GM12878 (cell line): ENCODE results near the gene NRN1L. TPM values are rescaled to one million over a fixed set of nuclear protein-coding genes. Genes with fewer than 3 reads are reported as not detected.

Experiments used
- DPF2 ChIP-seq: fragments of 450-650 bp; IDR thresholded peaks from 2 replicates; pipeline ENCODE4 v1.6.1; 2017; ENCODE audit warnings: mild to moderate bottlenecking
- JUND ChIP-seq: IDR thresholded peaks from 2 replicates; pipeline ENCODE4 v1.6.1; 2012; ENCODE audit warnings: low read depth, mild to moderate bottlenecking, low read length, improper control_type of control experiment, moderate library complexity
- LARP7 ChIP-seq: fragments of 450-650 bp; IDR thresholded peaks from 2 replicates; pipeline ENCODE4 v1.6.1; 2017; ENCODE audit warnings: mild to moderate bottlenecking
- NR2C1 ChIP-seq: fragments of 450-650 bp; IDR thresholded peaks from 2 replicates; pipeline ENCODE4 v1.6.1; 2017; ENCODE audit warnings: antibody characterized with exemption, mild to moderate bottlenecking, moderate library complexity
- NR2F1 ChIP-seq: fragments of 450-650 bp; conservative IDR thresholded peaks from 2 replicates; pipeline ENCODE4 v1.6.1; 2017; ENCODE audit warnings: mild to moderate bottlenecking
- SMAD1 ChIP-seq: fragments of 450-650 bp; IDR thresholded peaks from 2 replicates; pipeline ENCODE4 v1.6.1; 2018; ENCODE audit warnings: mild to moderate bottlenecking, low read depth; ENCODE audit not compliant: partially characterized antibody
- polyA plus RNA-seq, 11 experiments: library from polyadenylated mRNA; depleted of rRNA in 4 of 11; unstranded in 6 of 11; stranded (reverse) in 5 of 11; fragments of >200 nt; fragmentation: Nextera tagmentation in 4 of 11; fragmentation: Illumina TruSeq in 1 of 11; extraction: Ambion mirVana in 4 of 11; extraction: Trizol in 1 of 11; gene quantifications; 1 replicate in 1 of 11; 2 replicates in 10 of 11; pipeline versions ENCODE4 v1.2.1 to v1.2.3, GENCODE V29; 2011 to 2016; ENCODE audit warnings: inconsistent platforms in 2 of 11, missing spikeins in 2 of 11, low read depth in 1 of 11
- total RNA-seq, 4 experiments: library from RNA; depleted of rRNA in 3 of 4; stranded (reverse); fragments of >200 nt in 3 of 4; fragmentation: Illumina TruSeq in 1 of 4; extraction: Trizol in 1 of 4; gene quantifications; 2 replicates each; pipeline versions ENCODE4 v1.2.1 to v1.2.3, GENCODE V29; 2013 to 2021
- TF ChIP-seq, protein P1 (sequence below): IDR thresholded peaks from 2 replicates; pipeline ENCODE4 v1.6.1; 2012; ENCODE audit warnings: improper control_type of control experiment, low read depth, low read length; ENCODE audit not compliant: insufficient replicate concordance
- TF ChIP-seq, protein P2 (sequence below): IDR thresholded peaks from 2 replicates; pipeline ENCODE4 v1.6.1; 2011; ENCODE audit warnings: low read depth, mild to moderate bottlenecking, low read length, moderate library complexity, borderline replicate concordance; ENCODE audit errors: extremely low read depth
- TF ChIP-seq, protein P3 (sequence below): fragments of 450-650 bp; formaldehyde crosslinking; IDR thresholded peaks from 2 replicates; pipeline ENCODE4 v1.4.0; 2022; ENCODE audit warnings: mild to moderate bottlenecking, moderate library complexity
- TF ChIP-seq, protein P4 (sequence below): fragments of 150-350 bp; IDR thresholded peaks from 2 replicates; pipeline ENCODE4 v1.6.1; 2016; ENCODE audit warnings: low read depth, low read length
- TF ChIP-seq, protein P5 (sequence below): fragments of 450-650 bp; IDR thresholded peaks from 2 replicates; pipeline ENCODE4 v1.6.1; 2017; ENCODE audit warnings: mild to moderate bottlenecking
- TF ChIP-seq, protein P6 (sequence below), 3 experiments: IDR thresholded peaks in 2 of 3; conservative IDR thresholded peaks in 1 of 3; 2 replicates each; pipeline ENCODE4 v1.5.1; 2011; ENCODE audit warnings: low read depth in 3 of 3, low read length in 3 of 3, mild to moderate bottlenecking in 3 of 3, control low read depth in 2 of 3, moderate library complexity in 2 of 3, inconsistent platforms in 1 of 3, mixed read lengths in 1 of 3; ENCODE audit not compliant: control insufficient read depth in 2 of 3, insufficient read depth in 1 of 3; ENCODE audit errors: extremely low read depth in 1 of 3

The NRN1L gene
- total and polyA plus RNA-seq, 10 of the 15 experiments (the other 5 are each of a cell fraction or from before 2014, with no cell fraction given) = 0.11 to 0.99 (median 0.28) TPM; not detected in 3

DNA sequence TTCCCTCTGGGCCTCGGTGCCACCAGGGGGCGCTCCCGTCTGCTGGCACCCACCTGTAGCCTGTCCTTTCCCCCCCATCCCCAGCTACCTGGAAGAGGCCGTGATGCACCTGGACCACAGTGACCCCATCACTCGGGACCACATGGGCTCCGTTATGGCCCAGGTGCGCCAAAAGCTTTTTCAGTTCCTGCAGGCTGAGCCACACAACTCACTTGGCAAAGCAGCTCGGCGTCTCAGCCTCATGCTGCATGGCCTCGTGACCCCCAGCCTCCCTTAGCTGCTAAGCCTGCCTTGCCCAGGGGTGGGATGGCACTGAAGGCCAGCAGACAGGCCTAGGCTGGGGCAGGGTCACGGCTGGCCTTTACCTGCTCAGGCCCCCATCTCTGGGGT lies 818 bp upstream of the NRN1L start (continued):
- TF ChIP-seq, protein P1, sequence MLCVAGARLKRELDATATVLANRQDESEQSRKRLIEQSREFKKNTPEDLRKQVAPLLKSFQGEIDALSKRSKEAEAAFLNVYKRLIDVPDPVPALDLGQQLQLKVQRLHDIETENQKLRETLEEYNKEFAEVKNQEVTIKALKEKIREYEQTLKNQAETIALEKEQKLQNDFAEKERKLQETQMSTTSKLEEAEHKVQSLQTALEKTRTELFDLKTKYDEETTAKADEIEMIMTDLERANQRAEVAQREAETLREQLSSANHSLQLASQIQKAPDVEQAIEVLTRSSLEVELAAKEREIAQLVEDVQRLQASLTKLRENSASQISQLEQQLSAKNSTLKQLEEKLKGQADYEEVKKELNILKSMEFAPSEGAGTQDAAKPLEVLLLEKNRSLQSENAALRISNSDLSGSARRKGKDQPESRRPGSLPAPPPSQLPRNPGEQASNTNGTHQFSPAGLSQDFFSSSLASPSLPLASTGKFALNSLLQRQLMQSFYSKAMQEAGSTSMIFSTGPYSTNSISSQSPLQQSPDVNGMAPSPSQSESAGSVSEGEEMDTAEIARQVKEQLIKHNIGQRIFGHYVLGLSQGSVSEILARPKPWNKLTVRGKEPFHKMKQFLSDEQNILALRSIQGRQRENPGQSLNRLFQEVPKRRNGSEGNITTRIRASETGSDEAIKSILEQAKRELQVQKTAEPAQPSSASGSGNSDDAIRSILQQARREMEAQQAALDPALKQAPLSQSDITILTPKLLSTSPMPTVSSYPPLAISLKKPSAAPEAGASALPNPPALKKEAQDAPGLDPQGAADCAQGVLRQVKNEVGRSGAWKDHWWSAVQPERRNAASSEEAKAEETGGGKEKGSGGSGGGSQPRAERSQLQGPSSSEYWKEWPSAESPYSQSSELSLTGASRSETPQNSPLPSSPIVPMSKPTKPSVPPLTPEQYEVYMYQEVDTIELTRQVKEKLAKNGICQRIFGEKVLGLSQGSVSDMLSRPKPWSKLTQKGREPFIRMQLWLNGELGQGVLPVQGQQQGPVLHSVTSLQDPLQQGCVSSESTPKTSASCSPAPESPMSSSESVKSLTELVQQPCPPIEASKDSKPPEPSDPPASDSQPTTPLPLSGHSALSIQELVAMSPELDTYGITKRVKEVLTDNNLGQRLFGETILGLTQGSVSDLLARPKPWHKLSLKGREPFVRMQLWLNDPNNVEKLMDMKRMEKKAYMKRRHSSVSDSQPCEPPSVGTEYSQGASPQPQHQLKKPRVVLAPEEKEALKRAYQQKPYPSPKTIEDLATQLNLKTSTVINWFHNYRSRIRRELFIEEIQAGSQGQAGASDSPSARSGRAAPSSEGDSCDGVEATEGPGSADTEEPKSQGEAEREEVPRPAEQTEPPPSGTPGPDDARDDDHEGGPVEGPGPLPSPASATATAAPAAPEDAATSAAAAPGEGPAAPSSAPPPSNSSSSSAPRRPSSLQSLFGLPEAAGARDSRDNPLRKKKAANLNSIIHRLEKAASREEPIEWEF = no peak
- no peak for TF ChIP-seq DPF2
- TF ChIP-seq, protein P2, sequence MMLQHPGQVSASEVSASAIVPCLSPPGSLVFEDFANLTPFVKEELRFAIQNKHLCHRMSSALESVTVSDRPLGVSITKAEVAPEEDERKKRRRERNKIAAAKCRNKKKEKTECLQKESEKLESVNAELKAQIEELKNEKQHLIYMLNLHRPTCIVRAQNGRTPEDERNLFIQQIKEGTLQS = no peak
- TF ChIP-seq NR2C1 = no peak
- TF ChIP-seq NR2F1 = 0 out of 2 replicates have a peak, but pooled peaks have one; percentile 20
- TF ChIP-seq, protein P3, sequence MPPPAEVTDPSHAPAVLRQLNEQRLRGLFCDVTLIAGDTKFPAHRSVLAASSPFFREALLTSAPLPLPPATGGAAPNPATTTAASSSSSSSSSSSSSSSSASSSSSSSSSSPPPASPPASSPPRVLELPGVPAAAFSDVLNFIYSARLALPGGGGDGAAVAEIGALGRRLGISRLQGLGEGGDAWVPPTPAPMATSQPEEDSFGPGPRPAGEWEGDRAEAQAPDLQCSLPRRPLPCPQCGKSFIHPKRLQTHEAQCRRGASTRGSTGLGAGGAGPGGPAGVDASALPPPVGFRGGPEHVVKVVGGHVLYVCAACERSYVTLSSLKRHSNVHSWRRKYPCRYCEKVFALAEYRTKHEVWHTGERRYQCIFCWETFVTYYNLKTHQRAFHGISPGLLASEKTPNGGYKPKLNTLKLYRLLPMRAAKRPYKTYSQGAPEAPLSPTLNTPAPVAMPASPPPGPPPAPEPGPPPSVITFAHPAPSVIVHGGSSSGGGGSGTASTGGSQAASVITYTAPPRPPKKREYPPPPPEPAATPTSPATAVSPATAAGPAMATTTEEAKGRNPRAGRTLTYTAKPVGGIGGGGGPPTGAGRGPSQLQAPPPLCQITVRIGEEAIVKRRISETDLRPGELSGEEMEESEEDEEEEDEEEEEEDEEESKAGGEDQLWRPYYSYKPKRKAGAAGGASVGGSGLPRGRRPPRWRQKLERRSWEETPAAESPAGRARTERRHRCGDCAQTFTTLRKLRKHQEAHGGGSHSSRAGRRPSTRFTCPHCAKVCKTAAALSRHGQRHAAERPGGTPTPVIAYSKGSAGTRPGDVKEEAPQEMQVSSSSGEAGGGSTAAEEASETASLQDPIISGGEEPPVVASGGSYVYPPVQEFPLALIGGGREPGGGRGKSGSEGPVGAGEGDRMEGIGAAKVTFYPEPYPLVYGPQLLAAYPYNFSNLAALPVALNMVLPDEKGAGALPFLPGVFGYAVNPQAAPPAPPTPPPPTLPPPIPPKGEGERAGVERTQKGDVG (CRISPR knock-in tag) = no peak
- TF ChIP-seq, protein P4, sequence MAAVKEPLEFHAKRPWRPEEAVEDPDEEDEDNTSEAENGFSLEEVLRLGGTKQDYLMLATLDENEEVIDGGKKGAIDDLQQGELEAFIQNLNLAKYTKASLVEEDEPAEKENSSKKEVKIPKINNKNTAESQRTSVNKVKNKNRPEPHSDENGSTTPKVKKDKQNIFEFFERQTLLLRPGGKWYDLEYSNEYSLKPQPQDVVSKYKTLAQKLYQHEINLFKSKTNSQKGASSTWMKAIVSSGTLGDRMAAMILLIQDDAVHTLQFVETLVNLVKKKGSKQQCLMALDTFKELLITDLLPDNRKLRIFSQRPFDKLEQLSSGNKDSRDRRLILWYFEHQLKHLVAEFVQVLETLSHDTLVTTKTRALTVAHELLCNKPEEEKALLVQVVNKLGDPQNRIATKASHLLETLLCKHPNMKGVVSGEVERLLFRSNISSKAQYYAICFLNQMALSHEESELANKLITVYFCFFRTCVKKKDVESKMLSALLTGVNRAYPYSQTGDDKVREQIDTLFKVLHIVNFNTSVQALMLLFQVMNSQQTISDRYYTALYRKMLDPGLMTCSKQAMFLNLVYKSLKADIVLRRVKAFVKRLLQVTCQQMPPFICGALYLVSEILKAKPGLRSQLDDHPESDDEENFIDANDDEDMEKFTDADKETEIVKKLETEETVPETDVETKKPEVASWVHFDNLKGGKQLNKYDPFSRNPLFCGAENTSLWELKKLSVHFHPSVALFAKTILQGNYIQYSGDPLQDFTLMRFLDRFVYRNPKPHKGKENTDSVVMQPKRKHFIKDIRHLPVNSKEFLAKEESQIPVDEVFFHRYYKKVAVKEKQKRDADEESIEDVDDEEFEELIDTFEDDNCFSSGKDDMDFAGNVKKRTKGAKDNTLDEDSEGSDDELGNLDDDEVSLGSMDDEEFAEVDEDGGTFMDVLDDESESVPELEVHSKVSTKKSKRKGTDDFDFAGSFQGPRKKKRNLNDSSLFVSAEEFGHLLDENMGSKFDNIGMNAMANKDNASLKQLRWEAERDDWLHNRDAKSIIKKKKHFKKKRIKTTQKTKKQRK = no peak
- TF ChIP-seq, protein P5, sequence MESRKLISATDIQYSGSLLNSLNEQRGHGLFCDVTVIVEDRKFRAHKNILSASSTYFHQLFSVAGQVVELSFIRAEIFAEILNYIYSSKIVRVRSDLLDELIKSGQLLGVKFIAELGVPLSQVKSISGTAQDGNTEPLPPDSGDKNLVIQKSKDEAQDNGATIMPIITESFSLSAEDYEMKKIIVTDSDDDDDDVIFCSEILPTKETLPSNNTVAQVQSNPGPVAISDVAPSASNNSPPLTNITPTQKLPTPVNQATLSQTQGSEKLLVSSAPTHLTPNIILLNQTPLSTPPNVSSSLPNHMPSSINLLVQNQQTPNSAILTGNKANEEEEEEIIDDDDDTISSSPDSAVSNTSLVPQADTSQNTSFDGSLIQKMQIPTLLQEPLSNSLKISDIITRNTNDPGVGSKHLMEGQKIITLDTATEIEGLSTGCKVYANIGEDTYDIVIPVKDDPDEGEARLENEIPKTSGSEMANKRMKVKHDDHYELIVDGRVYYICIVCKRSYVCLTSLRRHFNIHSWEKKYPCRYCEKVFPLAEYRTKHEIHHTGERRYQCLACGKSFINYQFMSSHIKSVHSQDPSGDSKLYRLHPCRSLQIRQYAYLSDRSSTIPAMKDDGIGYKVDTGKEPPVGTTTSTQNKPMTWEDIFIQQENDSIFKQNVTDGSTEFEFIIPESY = no peak
- no peak for TF ChIP-seq SMAD1
- TF ChIP-seq, protein P6, sequence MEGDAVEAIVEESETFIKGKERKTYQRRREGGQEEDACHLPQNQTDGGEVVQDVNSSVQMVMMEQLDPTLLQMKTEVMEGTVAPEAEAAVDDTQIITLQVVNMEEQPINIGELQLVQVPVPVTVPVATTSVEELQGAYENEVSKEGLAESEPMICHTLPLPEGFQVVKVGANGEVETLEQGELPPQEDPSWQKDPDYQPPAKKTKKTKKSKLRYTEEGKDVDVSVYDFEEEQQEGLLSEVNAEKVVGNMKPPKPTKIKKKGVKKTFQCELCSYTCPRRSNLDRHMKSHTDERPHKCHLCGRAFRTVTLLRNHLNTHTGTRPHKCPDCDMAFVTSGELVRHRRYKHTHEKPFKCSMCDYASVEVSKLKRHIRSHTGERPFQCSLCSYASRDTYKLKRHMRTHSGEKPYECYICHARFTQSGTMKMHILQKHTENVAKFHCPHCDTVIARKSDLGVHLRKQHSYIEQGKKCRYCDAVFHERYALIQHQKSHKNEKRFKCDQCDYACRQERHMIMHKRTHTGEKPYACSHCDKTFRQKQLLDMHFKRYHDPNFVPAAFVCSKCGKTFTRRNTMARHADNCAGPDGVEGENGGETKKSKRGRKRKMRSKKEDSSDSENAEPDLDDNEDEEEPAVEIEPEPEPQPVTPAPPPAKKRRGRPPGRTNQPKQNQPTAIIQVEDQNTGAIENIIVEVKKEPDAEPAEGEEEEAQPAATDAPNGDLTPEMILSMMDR (IDR thresholded peaks at IDR 0.05 in 2 of 3, conservative IDR thresholded peaks at IDR 0.05 in 1 of 3; ENCODE audit: control insufficient read depth in 2 of 3, extremely low read depth in 1 of 3, insufficient read depth in 1 of 3, low read depth in 3 of 3, low read length in 3 of 3) = peak; percentile 86 to 92 (median 90)
- TF ChIP-seq LARP7 = 0 out of 2 replicates have a peak, but pooled peaks have one; percentile 51
- TF ChIP-seq JUND = no peak
